Immature natural killer cell (primary cell): ENCODE measurements around the gene NETO2. TPM values are rescaled to one million over a fixed set of nuclear protein-coding genes. Genes with fewer than 3 reads are reported as not detected.
"Not testable (repeated sequence)": the region's sequence is repeated elsewhere in the genome, so short reads cannot be mapped to it uniquely, and the experiment has no call there.

Experiments
- DNase-seq, 3 donors: peaks; one replicate each; pipeline ENCODE4 v3.0.0; 2022; ENCODE audit warnings: mixed read lengths in 1 of 3
- H3K27ac Mint-ChIP-seq, 6 donors: one replicate each; pipeline ENCODE4 v1.8.0; 2020; ENCODE audit warnings: mixed read lengths in 6 of 6, mild to moderate bottlenecking in 5 of 6, inconsistent platforms in 4 of 6, moderate library complexity in 3 of 6
- H3K27me3 Mint-ChIP-seq, 3 donors: one replicate each; pipeline ENCODE4 v1.8.0; 2020 to 2021; ENCODE audit warnings: low read depth in 3 of 3, mild to moderate bottlenecking in 3 of 3, mixed read lengths in 3 of 3, moderate library complexity in 3 of 3, inconsistent platforms in 1 of 3
- H3K36me3 Mint-ChIP-seq, 3 donors: one replicate each; pipeline ENCODE4 v1.8.0; 2020; ENCODE audit warnings: mixed read lengths in 3 of 3, inconsistent platforms in 2 of 3, mild to moderate bottlenecking in 2 of 3
- H3K4me1 Mint-ChIP-seq, 2 donors: one replicate each; pipeline ENCODE4 v1.8.0; 2020; ENCODE audit warnings: inconsistent platforms in 2 of 2, mild to moderate bottlenecking in 2 of 2, mixed read lengths in 2 of 2, moderate library complexity in 1 of 2
- H3K4me3 Mint-ChIP-seq, 5 donors: one replicate each; pipeline ENCODE4 v1.8.0; 2020; ENCODE audit warnings: mild to moderate bottlenecking in 5 of 5, mixed read lengths in 5 of 5, inconsistent platforms in 3 of 5, moderate library complexity in 3 of 5
- H3K9me3 Mint-ChIP-seq, 6 donors: one replicate each; pipeline ENCODE4 v1.8.0; 2020; ENCODE audit warnings: mild to moderate bottlenecking in 6 of 6, mixed read lengths in 6 of 6, inconsistent platforms in 4 of 6, moderate library complexity in 3 of 6
- polyA plus RNA-seq, 3 donors: library from polyadenylated mRNA; unstranded; fragments of 300-500 nt; fragmentation: Illumina TruSeq; gene quantifications; one replicate each; pipeline ENCODE4 v1.2.3, GENCODE V29; 2021

NETO2 gene
- polyA plus RNA-seq, 3 donors from 2014 or later, result 0.34 to 0.36 TPM; not detected in 1

DNA sequence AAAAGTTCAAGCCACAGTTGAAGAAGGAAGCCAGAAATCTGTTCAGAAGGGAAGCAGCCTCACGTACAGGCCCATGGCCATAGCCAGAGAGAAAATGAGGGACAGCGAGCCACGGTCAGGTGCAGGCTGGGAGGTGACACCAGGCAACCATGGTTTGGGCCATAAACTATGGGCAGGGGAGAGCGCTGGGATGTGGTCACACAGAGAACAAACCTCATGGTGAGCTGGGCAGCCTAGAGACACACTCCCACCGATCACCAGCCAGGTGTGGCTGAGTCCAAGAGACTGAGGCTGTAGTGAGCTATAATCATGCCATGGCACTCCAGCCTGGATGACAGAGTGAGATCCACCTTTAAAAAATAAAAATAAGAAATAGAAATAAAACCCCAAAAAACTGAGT, 76.5 kb downstream of the NETO2 start:
- peak overlapping the region in 1 of 5 donors; percentile 31 for H3K4me3 Mint-ChIP-seq
- H3K27ac Mint-ChIP-seq, result no peak overlapping the region
- peaks cover 4 to 8% of the 10 kb centered on the region in 2 donors for H3K4me1 Mint-ChIP-seq
- no peak for DNase-seq
- no peaks in the 10 kb centered on the region for H3K9me3 Mint-ChIP-seq
- H3K36me3 Mint-ChIP-seq, result no peaks in the 10 kb centered on the region
- peaks cover 3 to 4% (median 3%) of the 10 kb centered on the region in 3 donors for H3K27me3 Mint-ChIP-seq

DNA sequence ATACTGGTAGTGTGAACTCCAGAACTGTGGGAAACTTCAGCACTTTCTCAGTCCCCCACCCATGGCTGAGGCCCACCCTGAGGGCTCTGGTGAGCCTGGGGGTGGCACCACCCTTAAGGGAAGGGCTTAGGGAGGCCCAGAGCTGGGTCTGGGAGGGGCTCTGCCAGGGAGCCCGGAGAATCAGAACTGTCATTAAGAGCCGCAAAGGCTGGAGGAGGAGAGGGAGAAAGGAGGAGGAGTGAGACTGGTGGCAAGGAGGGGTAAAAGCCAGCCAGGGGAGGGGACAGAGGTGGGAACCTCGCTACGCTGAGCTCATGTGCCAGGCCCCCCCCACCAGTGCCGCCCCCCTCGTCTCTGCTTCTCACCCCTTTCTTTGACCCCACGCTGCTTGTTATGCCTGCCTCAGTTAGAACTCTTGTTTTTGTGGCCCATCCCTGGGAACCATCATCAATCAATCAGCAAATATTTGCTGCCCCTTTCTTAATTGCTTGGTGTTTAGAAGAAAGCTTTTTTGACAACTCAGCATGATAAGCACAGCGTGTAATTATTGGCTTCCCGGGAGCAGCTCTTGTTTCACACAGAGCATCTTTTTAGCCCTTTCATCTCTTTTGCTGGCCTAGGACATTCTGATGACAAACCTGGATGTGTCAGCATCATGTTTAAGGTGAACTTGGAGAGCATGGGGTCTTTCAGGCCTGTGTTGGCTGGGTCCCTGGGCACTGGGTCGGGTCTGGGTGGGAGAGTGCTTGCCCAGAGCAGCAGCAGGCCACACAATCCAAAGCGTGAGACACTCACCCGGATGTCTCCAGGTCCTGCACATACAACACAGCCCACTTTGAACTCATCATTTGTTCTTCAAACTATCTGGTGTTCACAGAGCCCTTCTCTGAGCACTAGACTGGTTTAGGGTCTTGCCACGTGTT, 77.7 kb downstream of the NETO2 start:
- DNase-seq, result no peak
- H3K9me3 Mint-ChIP-seq, result no peaks in the 10 kb centered on the region
- no peak overlapping the region for H3K4me3 Mint-ChIP-seq
- no peak overlapping the region for H3K27ac Mint-ChIP-seq
- H3K36me3 Mint-ChIP-seq, result no peaks in the 10 kb centered on the region
- H3K27me3 Mint-ChIP-seq, result peaks cover 3 to 4% (median 3%) of the 10 kb centered on the region in 3 donors
- peaks cover 4 to 8% of the 10 kb centered on the region in 2 donors for H3K4me1 Mint-ChIP-seq

DNA sequence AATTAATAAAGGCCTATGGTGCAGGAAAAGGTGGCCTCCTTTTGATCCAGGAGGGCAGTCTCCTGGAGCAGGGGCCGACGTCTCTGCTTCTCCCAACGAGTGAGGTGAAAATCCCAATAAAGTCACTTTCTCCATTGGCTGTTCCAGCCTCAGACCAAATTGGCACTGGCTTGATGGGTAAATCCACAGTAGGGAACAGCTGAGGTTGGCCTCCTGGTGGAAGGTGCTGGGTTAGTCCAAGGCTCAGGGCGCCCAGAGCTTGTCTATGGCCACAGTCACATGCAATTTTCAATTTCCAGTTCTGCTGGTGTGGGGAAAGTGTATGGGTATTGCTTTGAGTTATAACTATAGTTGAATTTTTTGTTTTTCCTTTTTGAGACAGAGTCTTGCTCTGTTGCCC, 79.0 kb downstream of the NETO2 start:
- Mint-ChIP-seq H3K27me3 (peaks cover 3 to 4% (median 3%) of the 10 kb centered on the region in 3 donors), H3K9me3 (no peaks in the 10 kb centered on the region), H3K36me3 (no peaks in the 10 kb centered on the region), H3K4me1 (peaks cover 4 to 8% of the 10 kb centered on the region in 2 donors), H3K4me3 (no peak overlapping the region), H3K27ac (no peak overlapping the region)
- DNase-seq, result no peak

DNA sequence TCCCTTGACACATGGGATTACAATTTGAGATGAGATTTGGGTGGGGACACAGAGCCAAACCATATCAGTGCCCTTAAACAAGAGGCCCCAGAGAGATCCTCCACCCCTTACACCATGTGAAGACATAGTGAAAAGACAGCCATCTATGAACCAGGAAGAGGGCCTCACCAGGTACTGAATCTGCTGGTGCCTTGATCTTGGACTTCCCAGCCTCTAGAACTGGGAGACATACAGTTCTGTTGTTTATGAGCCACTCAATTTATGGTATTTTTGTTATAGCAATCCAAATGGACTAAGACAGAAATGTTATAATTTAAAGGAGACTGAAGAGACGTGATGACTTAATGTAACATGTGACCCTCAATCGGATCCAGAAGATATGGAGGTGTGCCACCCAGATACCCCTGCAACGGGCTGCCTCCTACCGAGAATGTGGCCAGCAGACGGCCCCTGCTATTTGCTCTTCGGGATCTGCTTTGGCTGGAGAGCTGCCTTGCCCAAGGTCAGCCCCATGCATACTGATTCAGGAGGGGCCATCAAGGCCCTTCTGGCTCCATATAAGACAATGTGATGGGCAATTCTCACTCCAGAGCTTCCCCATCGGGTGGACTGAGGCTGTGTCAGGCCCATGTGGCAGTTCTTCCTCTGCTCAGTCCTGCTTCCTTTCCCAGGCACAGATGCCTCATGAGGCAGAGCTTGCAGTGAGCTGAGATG, 80.6 kb downstream of the NETO2 start:
- Mint-ChIP-seq H3K9me3 (no peaks in the 10 kb centered on the region), H3K36me3 (no peaks in the 10 kb centered on the region), H3K4me1 (no peaks in the 10 kb centered on the region), H3K27ac (no peak overlapping the region), H3K27me3 (peaks cover 3 to 4% (median 3%) of the 10 kb centered on the region in 3 donors), H3K4me3 (no peak overlapping the region)
- DNase-seq, result no peak

DNA sequence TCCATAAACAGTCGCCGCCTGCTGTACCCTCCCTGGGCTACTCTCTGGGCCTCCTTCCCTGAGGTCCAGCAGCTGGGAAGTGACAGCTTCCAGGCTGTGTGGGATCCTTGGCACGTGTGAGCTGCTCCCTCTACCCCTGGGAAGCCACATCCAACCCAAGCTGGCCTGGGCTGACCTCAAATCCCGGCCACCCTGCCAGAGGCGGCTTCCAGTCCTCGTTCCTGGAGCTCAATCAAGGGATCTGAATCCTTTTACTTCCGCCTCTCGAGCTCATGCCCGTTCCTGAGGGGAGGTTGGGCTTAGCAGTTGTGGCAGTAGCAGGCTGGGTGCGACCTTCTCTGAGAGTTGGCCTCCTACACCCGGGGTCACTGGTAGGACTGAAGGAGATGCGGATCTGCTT, 82.5 kb downstream of the NETO2 start:
- Mint-ChIP-seq H3K27me3 (peaks cover 0 to 6% (median 4%) of the 10 kb centered on the region in 3 donors), H3K4me3 (no peak overlapping the region), H3K36me3 (no peaks in the 10 kb centered on the region), H3K4me1 (no peaks in the 10 kb centered on the region), H3K9me3 (no peaks in the 10 kb centered on the region), H3K27ac (no peak overlapping the region)
- no peak for DNase-seq

DNA sequence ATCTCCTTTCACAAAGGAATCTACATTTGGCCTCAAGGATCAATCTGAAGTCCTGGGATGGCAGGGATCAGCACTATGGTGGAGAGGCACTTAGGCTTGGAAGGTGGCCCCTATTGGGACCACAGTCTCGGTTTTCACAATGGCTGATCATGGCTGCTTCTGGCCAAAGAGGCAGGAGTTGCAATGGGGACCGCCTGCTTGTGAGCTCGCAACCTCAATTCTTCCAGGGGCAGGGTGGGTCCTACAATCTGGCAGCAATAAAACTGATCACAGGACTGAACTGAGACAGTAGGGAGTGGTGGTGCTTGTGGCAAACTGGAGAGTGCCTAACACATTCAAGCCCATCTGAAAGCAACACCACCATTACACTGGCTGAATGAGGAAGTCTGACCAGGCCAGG, 83.1 kb downstream of the NETO2 start:
- no peak overlapping the region for H3K4me3 Mint-ChIP-seq
- no peaks in the 10 kb centered on the region for H3K9me3 Mint-ChIP-seq
- no peaks in the 10 kb centered on the region for H3K36me3 Mint-ChIP-seq

DNA sequence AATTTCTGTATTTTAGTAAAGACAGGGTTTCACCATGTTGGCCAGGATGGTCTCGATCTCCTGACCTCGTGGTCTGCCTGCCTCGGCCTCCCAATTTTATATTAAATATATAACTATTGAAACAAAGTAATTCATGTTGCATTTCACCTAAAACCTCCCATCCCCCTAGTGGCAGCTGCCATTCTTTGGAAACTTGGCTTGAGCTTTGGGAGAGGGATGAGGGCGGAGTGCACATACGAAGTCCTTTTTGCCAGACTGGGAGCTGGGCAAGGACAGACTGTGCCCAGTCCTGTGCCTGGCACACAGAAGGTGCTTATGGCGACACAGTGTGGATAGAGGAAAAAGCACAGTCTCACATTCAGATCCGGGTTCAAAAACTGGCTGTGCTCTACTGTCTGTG, 83.8 kb downstream of the NETO2 start:
- Mint-ChIP-seq H3K4me1 (no peaks in the 10 kb centered on the region), H3K27ac (no peak overlapping the region), H3K9me3 (no peaks in the 10 kb centered on the region), H3K27me3 (peaks cover 0 to 10% (median 4%) of the 10 kb centered on the region in 3 donors), H3K4me3 (no peak overlapping the region), H3K36me3 (no peaks in the 10 kb centered on the region)
- DNase-seq, result no peak

More for the DNA sequence above, 83.1 kb downstream of the NETO2 start:
- Mint-ChIP-seq H3K27ac (no peak overlapping the region), H3K4me1 (no peaks in the 10 kb centered on the region), H3K27me3 (peaks cover 0 to 8% (median 4%) of the 10 kb centered on the region in 3 donors)
- DNase-seq, result no peak

DNA sequence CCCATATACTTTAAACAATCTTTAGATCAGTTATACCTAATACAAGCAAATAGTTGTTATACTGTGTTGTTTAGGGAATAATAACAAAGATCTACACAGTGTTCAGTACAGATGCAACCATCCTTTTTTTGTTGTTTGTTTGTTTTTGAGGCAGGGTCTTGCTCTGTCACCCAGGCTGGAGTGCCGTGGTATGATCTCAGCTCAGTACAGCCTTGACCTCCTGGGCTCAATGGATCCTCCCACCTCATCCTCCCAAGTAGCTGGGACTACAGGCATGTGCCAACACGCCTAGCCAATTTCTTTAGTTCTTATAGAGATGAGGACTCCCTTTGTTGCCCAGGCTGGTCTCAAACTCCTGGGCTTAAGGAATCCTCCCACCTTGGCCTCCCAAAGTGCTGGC, 84.6 kb downstream of the NETO2 start:
- H3K36me3 Mint-ChIP-seq, H3K27ac Mint-ChIP-seq, H3K9me3 Mint-ChIP-seq, DNase-seq, H3K4me3 Mint-ChIP-seq, H3K4me1 Mint-ChIP-seq: not testable (repeated sequence)
- H3K27me3 Mint-ChIP-seq, result peaks cover 0 to 11% (median 4%) of the 10 kb centered on the region in 3 donors

DNA sequence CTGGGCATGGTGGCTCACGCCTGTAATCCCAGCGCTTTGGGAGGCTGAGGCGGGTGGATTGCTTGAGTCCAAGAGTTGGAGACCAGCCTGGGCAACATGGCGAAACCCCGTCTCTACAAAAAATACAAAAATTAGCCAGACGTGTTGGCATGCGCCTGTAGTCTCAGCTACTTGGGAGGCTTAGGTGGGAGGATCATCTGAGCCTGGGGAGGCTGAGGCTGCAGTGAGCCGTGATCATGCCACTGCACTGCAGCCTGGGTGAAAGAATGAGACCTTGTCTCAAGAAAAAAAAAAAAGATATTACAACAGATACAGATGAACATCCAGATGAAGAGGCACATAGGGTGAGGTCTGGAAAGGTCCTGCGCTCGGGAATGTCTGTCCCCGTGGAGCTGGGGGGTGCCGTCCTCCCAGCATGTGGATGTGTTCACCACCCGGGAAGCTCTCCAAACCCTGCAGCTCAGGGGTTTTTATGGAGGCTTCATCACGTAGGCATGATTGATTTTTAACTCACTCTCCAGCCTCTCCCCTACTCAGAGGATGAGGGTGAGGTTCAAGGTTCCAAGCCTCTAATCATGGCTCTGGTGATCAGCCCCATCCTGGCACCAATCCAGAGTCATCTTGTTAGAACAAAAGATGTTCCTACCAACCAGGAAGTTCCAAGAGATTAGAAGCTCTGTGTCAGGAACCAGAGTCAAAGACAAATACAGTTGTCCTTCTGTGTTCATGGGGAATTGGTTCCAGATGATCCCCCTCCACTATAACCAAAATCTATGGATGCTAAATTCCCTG, 85.3 kb downstream of the NETO2 start:
- H3K4me1 Mint-ChIP-seq, result no peaks in the 10 kb centered on the region
- no peak for DNase-seq
- no peaks in the 10 kb centered on the region for H3K9me3 Mint-ChIP-seq
- no peak overlapping the region for H3K4me3 Mint-ChIP-seq
- no peak overlapping the region for H3K27ac Mint-ChIP-seq
- no peaks in the 10 kb centered on the region for H3K36me3 Mint-ChIP-seq
- peaks cover 0 to 11% (median 4%) of the 10 kb centered on the region in 3 donors for H3K27me3 Mint-ChIP-seq

DNA sequence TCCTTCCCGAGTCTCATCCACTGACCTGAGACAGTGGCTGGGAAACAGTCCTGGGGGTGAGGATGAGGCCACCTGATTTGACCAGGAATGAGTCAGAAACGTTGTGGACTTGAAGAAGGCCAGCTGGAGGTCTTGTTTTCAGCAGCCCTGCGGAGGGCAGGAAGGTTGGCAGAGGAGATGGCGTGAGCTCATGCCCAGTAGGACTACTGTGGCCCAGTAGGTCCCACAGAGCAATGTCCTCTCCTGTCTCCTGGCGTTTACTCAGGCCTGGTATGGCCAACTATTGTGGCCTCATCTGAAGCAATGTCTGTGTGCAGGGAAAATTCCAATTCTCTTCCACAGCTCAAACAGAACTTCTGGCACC, 86.1 kb downstream of the NETO2 start:
- no peaks in the 10 kb centered on the region for H3K4me1 Mint-ChIP-seq
- H3K27ac Mint-ChIP-seq, result no peak overlapping the region
- H3K27me3 Mint-ChIP-seq, result peaks cover 0 to 7% (median 3%) of the 10 kb centered on the region in 3 donors
- no peak overlapping the region for H3K4me3 Mint-ChIP-seq
- H3K9me3 Mint-ChIP-seq, result no peaks in the 10 kb centered on the region
- H3K36me3 Mint-ChIP-seq, result no peaks in the 10 kb centered on the region
- DNase-seq, result no peak

DNA sequence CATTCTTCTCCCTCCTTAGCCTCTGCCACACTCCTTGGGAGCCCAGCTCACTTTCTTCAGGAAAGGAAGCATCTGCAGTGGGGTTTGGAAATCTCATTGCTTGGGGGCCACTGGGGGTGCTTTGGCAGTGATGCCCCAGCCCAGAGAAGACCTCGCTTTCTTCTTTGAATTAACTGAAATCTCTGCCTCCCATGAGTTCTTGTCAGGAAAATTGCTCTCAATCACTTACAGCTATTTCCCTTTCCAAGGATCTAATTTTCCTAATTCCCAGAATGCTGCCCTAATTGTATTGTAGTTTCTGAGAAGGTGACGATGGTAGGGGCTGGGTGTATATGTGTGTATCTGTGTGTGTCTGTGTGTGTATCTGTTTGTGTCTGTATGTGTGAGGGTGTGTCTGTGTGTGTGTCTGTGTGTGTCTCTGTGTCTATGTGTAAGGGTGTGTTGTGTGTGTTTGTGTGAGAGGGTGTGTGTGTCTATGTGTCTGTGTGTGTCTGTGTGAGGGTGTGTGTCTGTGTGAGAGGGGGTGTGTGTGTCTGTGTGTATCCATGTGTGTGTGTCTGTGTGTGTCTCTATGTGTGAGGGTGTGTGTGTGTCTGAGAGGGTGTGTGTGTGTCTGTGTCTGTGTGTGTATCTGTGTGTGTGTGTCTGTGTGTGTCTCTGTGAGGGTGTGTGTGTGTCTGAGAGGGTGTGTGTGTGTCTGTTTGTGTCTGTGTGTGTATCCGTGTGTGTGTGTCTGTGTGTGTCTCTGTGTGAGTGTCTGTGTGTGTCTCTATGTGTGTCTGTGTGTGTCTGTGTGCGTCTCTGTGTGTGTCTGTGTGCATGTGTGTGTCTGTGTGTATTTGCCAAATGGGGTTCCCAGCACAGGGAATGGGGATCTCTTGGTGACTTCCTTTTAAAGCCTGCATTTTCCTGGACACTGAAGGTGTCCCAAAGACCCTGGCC, 86.8 kb downstream of the NETO2 start:
- H3K4me3 Mint-ChIP-seq, result no peak overlapping the region
- H3K27ac Mint-ChIP-seq, result no peak overlapping the region
- no peaks in the 10 kb centered on the region for H3K9me3 Mint-ChIP-seq
- H3K4me1 Mint-ChIP-seq, result no peaks in the 10 kb centered on the region
- DNase-seq, result no peak
- peaks cover 0 to 7% (median 6%) of the 10 kb centered on the region in 3 donors for H3K27me3 Mint-ChIP-seq
- no peaks in the 10 kb centered on the region for H3K36me3 Mint-ChIP-seq

DNA sequence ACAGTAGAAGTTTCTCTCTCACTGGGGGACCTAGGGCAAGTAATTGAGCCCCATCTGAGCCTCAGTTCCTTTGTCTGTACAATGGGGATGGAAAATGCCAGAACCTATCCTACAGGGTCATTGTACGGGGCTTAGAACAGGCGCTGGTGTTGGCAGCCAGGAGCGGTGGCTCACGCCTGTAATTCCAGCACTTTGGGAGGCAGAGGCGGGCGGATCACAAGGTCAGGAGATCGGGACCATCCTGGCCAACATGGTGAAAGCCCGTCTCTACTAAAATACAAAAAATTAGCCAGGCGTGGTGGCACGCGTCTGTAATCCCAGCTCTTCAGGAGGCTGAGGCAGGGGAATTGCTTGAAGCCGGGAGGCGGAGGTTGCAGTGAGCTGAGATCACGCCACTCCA, 87.7 kb downstream of the NETO2 start:
- not testable (repeated sequence) for H3K36me3 Mint-ChIP-seq, H3K9me3 Mint-ChIP-seq

More for the DNA sequence above, 87.7 kb downstream of the NETO2 start:
- not testable (repeated sequence) for H3K4me3 Mint-ChIP-seq, H3K27ac Mint-ChIP-seq, DNase-seq, H3K27me3 Mint-ChIP-seq, H3K4me1 Mint-ChIP-seq
